GM10266 (cell line): ENCODE results near the gene XKR3.
"Not testable (repeated sequence)": the region's sequence is repeated elsewhere in the genome, so short reads cannot be mapped to it uniquely, and the experiment has no call there.

ENCODE experiments used
- DNase-seq: peaks from one replicate; pipeline ENCODE4 v3.0.0; 2012; ENCODE audit errors: extremely low spot score
- CTCF ChIP-seq: IDR thresholded peaks from 2 replicates; pipeline ENCODE4 v1.5.1; 2012; ENCODE audit warnings: mild to moderate bottlenecking, low read depth; ENCODE audit not compliant: control insufficient read depth, insufficient read depth; ENCODE audit errors: missing control alignments

XKR3 gene

GRCh38 chr22:16824716-16825687 is at the start of gene XKR3:
XKR3 (minus strand) TSS chr22:16825411; CDS start chr22:16808073, 17,338 bp downstream.
- no peak for DNase-seq
- TF ChIP-seq CTCF: no peak

- DNase-seq: not testable (repeated sequence)
Observed at GRCh38 chr22:16869640-16870039, 44.4 kb upstream of the XKR3 start.

GRCh38 chr22:16866167-16866566 is 41.0 kb upstream of the XKR3 start:
- TF ChIP-seq CTCF: no peak
- DNase-seq: no peak

GRCh38 chr22:16856851-16857250 is 31.6 kb upstream of the XKR3 start:
- DNase-seq: not testable (repeated sequence)

GRCh38 chr22:16854631-16855030 is 29.4 kb upstream of the XKR3 start:
- TF ChIP-seq CTCF: no peak
- DNase-seq: no peak

- DNase-seq: not testable (repeated sequence)
Observed at GRCh38 chr22:16851268-16851996, 26.2 kb upstream of the XKR3 start.

GRCh38 chr22:16847271-16847670 is 22.1 kb upstream of the XKR3 start:
- no peak for DNase-seq
- TF ChIP-seq CTCF: no peak

GRCh38 chr22:16845881-16846280 is 20.7 kb upstream of the XKR3 start:
- no peak for TF ChIP-seq CTCF
- no peak for DNase-seq
